Esophagus muscularis mucosa (tissue), 4 donors: ENCODE measurements around the gene S1PR3. TPM values are rescaled to one million over a fixed set of nuclear protein-coding genes. Genes with fewer than 3 reads are reported as not detected.

Experiments used
- DNase-seq: peaks from one replicate; pipeline ENCODE4 v3.0.0-alpha.2; 2017; ENCODE audit errors: extremely low spot score
- H3K27ac ChIP-seq, 4 donors: fragments of 200-600 bp; sonication (generic); replicated peaks in 1 of 4; 1 replicate in 3 of 4; 2 replicates in 1 of 4; pipeline ENCODE4 v1.5.1; 2016 to 2019; ENCODE audit warnings: mild to moderate bottlenecking in 1 of 4
- H3K27me3 ChIP-seq, 4 donors: fragments of 200-600 bp; sonication (generic); one replicate each; pipeline versions ENCODE4 v1.5.1 to v1.6.0; 2016 to 2019
- H3K36me3 ChIP-seq, 4 donors: fragments of 200-600 bp; sonication (generic); one replicate each; pipeline ENCODE4 v1.5.1; 2016 to 2019
- H3K4me1 ChIP-seq, 4 donors: fragments of 200-600 bp; sonication (generic); one replicate each; pipeline ENCODE4 v1.5.1; 2016 to 2019
- H3K4me3 ChIP-seq, 4 donors: fragments of 200-600 bp; sonication (generic); 1 replicate in 2 of 4; 2 replicates in 2 of 4; pipeline ENCODE4 v1.5.1; 2016 to 2019; ENCODE audit warnings: mild to moderate bottlenecking in 4 of 4, moderate library complexity in 1 of 4
- H3K9me3 ChIP-seq, 4 donors: fragments of 200-600 bp; sonication (generic); 1 replicate in 3 of 4; 2 replicates in 1 of 4; pipeline ENCODE4 v1.5.1; 2016 to 2019
- EP300 ChIP-seq: sonication (generic); formaldehyde crosslinking; IDR thresholded peaks from one replicate; pipeline ENCODE4 v1.6.1; 2017; ENCODE audit warnings: antibody characterized with exemption
- POLR2A ChIP-seq: fragments of 450-650 bp; IDR thresholded peaks from one replicate; pipeline ENCODE4 v1.6.1; 2017; ENCODE audit warnings: antibody characterized with exemption, moderate library complexity, mild to moderate bottlenecking, low read depth
- POLR2AphosphoS5 ChIP-seq, 2 donors: sonication (generic); formaldehyde crosslinking; IDR thresholded peaks; one replicate each; pipeline ENCODE4 v1.6.1; 2017; ENCODE audit warnings: antibody characterized with exemption in 2 of 2
- WGBS: methylation state at CpG from one replicate; pipeline ENCODE4 v1.1.5; 2018; 5-methylcytosine and 5-hydroxymethylcytosine counted together
- intact Hi-C: fragments of 100-400 bp; cut with DNase I; formaldehyde crosslinking; loops from one replicate; pipeline ENCODE4 v1.15.1; 2023
- total RNA-seq, 4 donors: library from RNA; depleted of rRNA; stranded (reverse); fragments of >200 nt; gene quantifications; one replicate each; pipeline versions ENCODE4 v1.1.0 to v1.2.1, GENCODE V29; 2016
- TF ChIP-seq, protein P1 (sequence below), 3 experiments: fragments of 200-600 bp in 2 of 3; fragments of 450-650 bp in 1 of 3; sonication (generic) in 2 of 3; IDR thresholded peaks; one replicate each; pipeline ENCODE4 v1.5.1; 2017 to 2019; ENCODE audit warnings: antibody characterized with exemption in 3 of 3, mild to moderate bottlenecking in 2 of 3, moderate library complexity in 1 of 3

Gene S1PR3
- total RNA-seq, 4 donors from 2014 or later, result 184 to 340 (median 223) TPM

GRCh38 chr9:89049646-89050045 is 58.4 kb downstream of the S1PR3 start:
- WGBS, result 92% methylated on average over 8 of the region's 8 CpGs
- H3K27ac ChIP-seq, result no peak overlapping the region
- intact Hi-C loops, result no loop called here
- peaks cover 0 to 14% (median 8%) of the 10 kb centered on the region in 4 donors for H3K4me1 ChIP-seq
- H3K9me3 ChIP-seq, result no peaks in the 10 kb centered on the region
- no peak overlapping the region for H3K4me3 ChIP-seq
- TF ChIP-seq, protein P1, sequence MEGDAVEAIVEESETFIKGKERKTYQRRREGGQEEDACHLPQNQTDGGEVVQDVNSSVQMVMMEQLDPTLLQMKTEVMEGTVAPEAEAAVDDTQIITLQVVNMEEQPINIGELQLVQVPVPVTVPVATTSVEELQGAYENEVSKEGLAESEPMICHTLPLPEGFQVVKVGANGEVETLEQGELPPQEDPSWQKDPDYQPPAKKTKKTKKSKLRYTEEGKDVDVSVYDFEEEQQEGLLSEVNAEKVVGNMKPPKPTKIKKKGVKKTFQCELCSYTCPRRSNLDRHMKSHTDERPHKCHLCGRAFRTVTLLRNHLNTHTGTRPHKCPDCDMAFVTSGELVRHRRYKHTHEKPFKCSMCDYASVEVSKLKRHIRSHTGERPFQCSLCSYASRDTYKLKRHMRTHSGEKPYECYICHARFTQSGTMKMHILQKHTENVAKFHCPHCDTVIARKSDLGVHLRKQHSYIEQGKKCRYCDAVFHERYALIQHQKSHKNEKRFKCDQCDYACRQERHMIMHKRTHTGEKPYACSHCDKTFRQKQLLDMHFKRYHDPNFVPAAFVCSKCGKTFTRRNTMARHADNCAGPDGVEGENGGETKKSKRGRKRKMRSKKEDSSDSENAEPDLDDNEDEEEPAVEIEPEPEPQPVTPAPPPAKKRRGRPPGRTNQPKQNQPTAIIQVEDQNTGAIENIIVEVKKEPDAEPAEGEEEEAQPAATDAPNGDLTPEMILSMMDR (IDR thresholded peaks at IDR 0.05), result no peak
- TF ChIP-seq EP300 (no peak), POLR2A (no peak), POLR2AphosphoS5 (IDR thresholded peaks at IDR 0.05) (no peak)
- no peaks in the 10 kb centered on the region for H3K27me3 ChIP-seq
- H3K36me3 ChIP-seq, result no peaks in the 10 kb centered on the region
- DNase-seq, result peak; percentile 79

GRCh38 chr9:89051421-89052025 is 60.3 kb downstream of the S1PR3 start:
- Histone ChIP-seq H3K9me3 (no peaks in the 10 kb centered on the region), H3K27ac (no peak overlapping the region), H3K27me3 (no peaks in the 10 kb centered on the region), H3K4me3 (no peak overlapping the region), H3K36me3 (no peaks in the 10 kb centered on the region), H3K4me1 (peaks cover 0 to 11% (median 5%) of the 10 kb centered on the region in 4 donors)
- intact Hi-C loops, result no loop called here
- peak; percentile 42 for DNase-seq
- WGBS, result 94% methylated on average over 12 of the region's 12 CpGs
- TF ChIP-seq POLR2AphosphoS5 (IDR thresholded peaks at IDR 0.05), result no peak
- TF ChIP-seq, protein P1 (IDR thresholded peaks at IDR 0.05), result no peak
- TF ChIP-seq EP300, result no peak
- TF ChIP-seq POLR2A, result no peak

- TF ChIP-seq POLR2AphosphoS5 (IDR thresholded peaks at IDR 0.05) (no peak), POLR2A (no peak), EP300 (no peak)
- TF ChIP-seq, protein P1 (IDR thresholded peaks at IDR 0.05), result no peak
- 93% methylated on average over 6 of the region's 6 CpGs for WGBS
- Histone ChIP-seq H3K36me3 (no peaks in the 10 kb centered on the region), H3K4me1 (peaks cover 0 to under 1% (median 0%) of the 10 kb centered on the region in 4 donors), H3K4me3 (no peak overlapping the region), H3K27ac (no peak overlapping the region), H3K9me3 (no peaks in the 10 kb centered on the region), H3K27me3 (no peaks in the 10 kb centered on the region)
- peak; percentile 88 for DNase-seq
- intact Hi-C loops, result no loop called here
Measured at GRCh38 chr9:89052470-89053097, 61.3 kb downstream of the S1PR3 start.

DNA sequence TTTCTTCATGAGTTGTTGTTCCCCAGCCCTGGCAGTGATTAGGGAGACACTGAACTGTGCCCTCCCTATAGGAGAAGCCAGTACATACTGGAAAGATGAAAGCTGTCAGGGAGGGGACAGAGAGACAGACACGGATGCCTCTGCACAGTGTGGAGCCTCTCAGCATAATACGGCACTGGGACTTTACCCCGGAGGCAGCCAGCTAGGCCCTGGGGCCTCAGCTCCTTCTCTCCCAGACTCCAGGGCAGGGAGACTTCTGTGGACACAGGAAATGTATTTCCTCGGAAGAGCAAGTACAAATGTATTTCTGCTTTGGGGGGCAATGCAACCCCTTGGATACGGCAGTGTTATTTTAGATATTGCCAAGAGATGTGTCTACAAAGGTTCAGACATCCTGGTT is 62.0 kb downstream of the S1PR3 start:
- no peak for TF ChIP-seq POLR2A
- TF ChIP-seq, protein P1 (IDR thresholded peaks at IDR 0.05), result no peak
- no peak for TF ChIP-seq EP300
- TF ChIP-seq POLR2AphosphoS5 (IDR thresholded peaks at IDR 0.05), result no peak
- no peaks in the 10 kb centered on the region for H3K9me3 ChIP-seq
- H3K27ac ChIP-seq, result no peak overlapping the region
- 90% methylated on average over 5 of the region's 5 CpGs for WGBS
- intact Hi-C loops, result no loop called here
- no peaks in the 10 kb centered on the region for H3K27me3 ChIP-seq
- no peaks in the 10 kb centered on the region for H3K36me3 ChIP-seq
- DNase-seq, result peak; percentile 87
- H3K4me3 ChIP-seq, result no peak overlapping the region
- H3K4me1 ChIP-seq, result no peaks in the 10 kb centered on the region

Other genes starting within 250 kb of the S1PR3 start
- gene SHC3, start 187.3 kb downstream of the S1PR3 start, total RNA-seq, result 1 to 10 TPM; 2.2 to 4.0 (median 3.1) TPM